GM12878 (cell line): ENCODE results near the gene TXNRD1. TPM values are rescaled to one million over a fixed set of nuclear protein-coding genes. Genes with fewer than 3 reads are reported as not detected.

ENCODE experiments used
- ATAC-seq: fragments of 200-7000 bp; cut with Tn5 transposase; 3 replicates; pipeline ENCODE4 v1.9.1; 2020; ENCODE audit warnings: mild to moderate bottlenecking, moderate library complexity
- BruUV-seq: library from RNA; stranded (reverse); fragments of 400-500 nt; replicated peaks from 2 replicates; lab custom pipeline; 2021; lab: Mats Ljungman, UMichigan
- CTCF ChIA-PET: fragments of 300-600 bp; sonication (Branson Sonifier 250); formaldehyde crosslinking; extraction: SDS; loops from one replicate; lab custom pipeline; 2021; ENCODE audit warnings: inconsistent platforms; lab: Yijun Ruan, JAX
- POLR2A ChIA-PET: fragments of 350-600 bp; formaldehyde crosslinking; extraction: SDS; loops from one replicate; lab custom pipeline; 2021; ENCODE audit warnings: inconsistent platforms; lab: Charles Lee
- RAD21 ChIA-PET: fragments of 300-600 bp; sonication (Branson Sonifier 250); formaldehyde crosslinking; loops from one replicate; lab custom pipeline; 2023; ENCODE audit warnings: antibody characterized with exemption; ENCODE audit not compliant: unreplicated experiment; lab: Charles Lee
- SMC1A ChIA-PET: fragments of 300-600 bp; sonication (Branson Sonifier 250); formaldehyde crosslinking; loops from one replicate; lab custom pipeline; 2023; ENCODE audit not compliant: unreplicated experiment, uncharacterized antibody; lab: Charles Lee
- DNase-seq: peaks from one replicate; pipeline ENCODE4 v3.0.0-alpha.2; 2011; ENCODE audit warnings: low read depth, low spot score
- FAIRE-seq: peaks from 3 replicates; lab custom pipeline; 2011; peaks lifted over from hg19 to GRCh38; lab: Jason Lieb, UNC
- H2AFZ ChIP-seq: 2 replicates; pipeline ENCODE4 v1.6.0; 2011; ENCODE audit warnings: low read depth, low read length, control low read depth; ENCODE audit not compliant: control insufficient read depth
- H3K27ac ChIP-seq: 2 replicates; pipeline ENCODE4 v1.5.1; 2011; ENCODE audit warnings: control low read depth; ENCODE audit not compliant: control insufficient read depth, insufficient read depth
- H3K27me3 ChIP-seq, 2 experiments: replicated peaks in 1 of 2; 2 replicates each; pipeline versions ENCODE4 v1.6.0 to v1.6.1; 2011; ENCODE audit warnings: low read length in 1 of 2; ENCODE audit not compliant: control insufficient read depth in 2 of 2, insufficient read depth in 2 of 2
- H3K36me3 ChIP-seq, 2 experiments: 2 replicates each; pipeline ENCODE4 v1.5.1; 2011; ENCODE audit warnings: low read length in 1 of 2; ENCODE audit not compliant: control insufficient read depth in 2 of 2, insufficient read depth in 2 of 2
- H3K4me1 ChIP-seq: 2 replicates; pipeline ENCODE4 v1.6.1; 2011; ENCODE audit warnings: mild to moderate bottlenecking, low read length, moderate library complexity, mixed read lengths; ENCODE audit not compliant: control insufficient read depth, insufficient read depth
- H3K4me2 ChIP-seq: 2 replicates; pipeline ENCODE4 v1.6.0; 2011; ENCODE audit warnings: control low read depth; ENCODE audit not compliant: control insufficient read depth, insufficient read depth
- H3K4me3 ChIP-seq: fragments of 200-600 bp; sonication (generic); 2 replicates; pipeline ENCODE4 v1.5.1; 2016
- H3K79me2 ChIP-seq: 2 replicates; pipeline ENCODE4 v1.6.0; 2011; ENCODE audit warnings: low read length; ENCODE audit not compliant: control insufficient read depth, insufficient read depth
- H3K9ac ChIP-seq: 2 replicates; pipeline ENCODE4 v1.8.0; 2011; ENCODE audit warnings: low read length, control low read depth, mixed read lengths; ENCODE audit not compliant: control insufficient read depth, insufficient read depth
- H3K9me3 ChIP-seq: replicated peaks from 3 replicates; pipeline ENCODE4 v1.5.1; 2011; ENCODE audit warnings: mild to moderate bottlenecking, low read length; ENCODE audit not compliant: control insufficient read depth, insufficient read depth
- H4K20me1 ChIP-seq: 2 replicates; pipeline ENCODE4 v1.6.0; 2011; ENCODE audit not compliant: control insufficient read depth, insufficient read depth
- ASH2L ChIP-seq: fragments of 300-600, 200-600 bp; sonication (generic); IDR thresholded peaks from 2 replicates; pipeline ENCODE4 v1.6.1; 2017; ENCODE audit warnings: low read depth, mild to moderate bottlenecking, borderline replicate concordance
- BRCA1 ChIP-seq: IDR thresholded peaks from 2 replicates; pipeline ENCODE4 v1.6.1; 2011; ENCODE audit warnings: low read depth, low read length, improper control_type of control experiment
- ETV6 ChIP-seq, 2 experiments: fragments of 450-650 bp in 1 of 2; IDR thresholded peaks in 1 of 2; conservative IDR thresholded peaks in 1 of 2; 2 replicates each; pipeline ENCODE4 v1.6.1; 2014; ENCODE audit warnings: antibody characterized with exemption in 1 of 2, borderline replicate concordance in 1 of 2, low read depth in 1 of 2, mild to moderate bottlenecking in 1 of 2, moderate library complexity in 1 of 2
- FOS ChIP-seq: IDR thresholded peaks from 3 replicates; pipeline ENCODE4 v1.6.1; 2011; ENCODE audit warnings: borderline replicate concordance; ENCODE audit not compliant: insufficient read length; ENCODE audit errors: extremely low read depth
- FOXM1 ChIP-seq: IDR thresholded peaks from 2 replicates; pipeline ENCODE4 v1.6.1; 2012; ENCODE audit warnings: low read depth, mild to moderate bottlenecking, inconsistent platforms, low read length, moderate library complexity
- NFYA ChIP-seq: IDR thresholded peaks from 2 replicates; pipeline ENCODE4 v1.6.1; 2011; ENCODE audit warnings: low read depth, mild to moderate bottlenecking, low read length, improper control_type of control experiment, borderline replicate concordance
- NR2C1 ChIP-seq: fragments of 450-650 bp; IDR thresholded peaks from 2 replicates; pipeline ENCODE4 v1.6.1; 2017; ENCODE audit warnings: antibody characterized with exemption, mild to moderate bottlenecking, moderate library complexity
- SRF ChIP-seq, 2 experiments: IDR thresholded peaks; 2 replicates each; pipeline ENCODE4 v1.6.1; 2011; ENCODE audit warnings: low read depth in 2 of 2, low read length in 2 of 2, mild to moderate bottlenecking in 1 of 2, moderate library complexity in 1 of 2
- TCF12 ChIP-seq: IDR thresholded peaks from 2 replicates; pipeline ENCODE4 v1.6.1; 2011; ENCODE audit warnings: low read depth, mild to moderate bottlenecking, low read length
- TCF7 ChIP-seq: IDR thresholded peaks from 2 replicates; pipeline ENCODE4 v1.6.1; 2014; ENCODE audit warnings: antibody characterized with exemption, borderline replicate concordance
- ZSCAN29 ChIP-seq: fragments of 450-650 bp; IDR thresholded peaks from 2 replicates; pipeline ENCODE4 v1.6.1; 2017; ENCODE audit warnings: mild to moderate bottlenecking, moderate library complexity
- WGBS: methylation state at CpG from one replicate; pipeline ENCODE4 v1.1.6; 2016; ENCODE audit warnings: low lambda C conversion rate; ENCODE audit not compliant: insufficient replicate concordance, insufficient coverage; ENCODE audit errors: missing lambda C conversion rate; 5-methylcytosine and 5-hydroxymethylcytosine counted together
- in situ Hi-C: fragments of 300-500 bp; cut with MboI; formaldehyde crosslinking; loops from 9 replicates; pipeline ENCODE4 v1.14.3; 2018; ENCODE audit warnings: mixed read lengths
- intact Hi-C: fragments of 100-400 bp; cut with micrococcal nuclease; formaldehyde crosslinking; loops from one replicate; pipeline ENCODE4 v1.14.2; 2022; ENCODE audit not compliant: unreplicated experiment
- polyA plus RNA-seq, 11 experiments: library from polyadenylated mRNA; depleted of rRNA in 4 of 11; unstranded in 6 of 11; stranded (reverse) in 5 of 11; fragments of >200 nt; fragmentation: Nextera tagmentation in 4 of 11; fragmentation: Illumina TruSeq in 1 of 11; extraction: Ambion mirVana in 4 of 11; extraction: Trizol in 1 of 11; gene quantifications; 1 replicate in 1 of 11; 2 replicates in 10 of 11; pipeline versions ENCODE4 v1.2.1 to v1.2.3, GENCODE V29; 2011 to 2016; ENCODE audit warnings: inconsistent platforms in 2 of 11, missing spikeins in 2 of 11, low read depth in 1 of 11
- total RNA-seq, 4 experiments: library from RNA; depleted of rRNA in 3 of 4; stranded (reverse); fragments of >200 nt in 3 of 4; fragmentation: Illumina TruSeq in 1 of 4; extraction: Trizol in 1 of 4; gene quantifications; 2 replicates each; pipeline versions ENCODE4 v1.2.1 to v1.2.3, GENCODE V29; 2013 to 2021
- TF ChIP-seq, protein P1 (sequence below): IDR thresholded peaks from 2 replicates; pipeline ENCODE4 v1.6.1; 2012; ENCODE audit warnings: low read depth, low read length, improper control_type of control experiment
- TF ChIP-seq, protein P2 (sequence below): fragments of 450-650 bp; IDR thresholded peaks from 2 replicates; pipeline ENCODE4 v1.6.1; 2018; ENCODE audit warnings: borderline replicate concordance, mild to moderate bottlenecking; ENCODE audit not compliant: partially characterized antibody

Gene TXNRD1
- total and polyA plus RNA-seq, 10 of the 15 experiments (the other 5 are each of a cell fraction or from before 2014, with no cell fraction given), result 52.6 to 84.6 (median 67.8) TPM

DNA sequence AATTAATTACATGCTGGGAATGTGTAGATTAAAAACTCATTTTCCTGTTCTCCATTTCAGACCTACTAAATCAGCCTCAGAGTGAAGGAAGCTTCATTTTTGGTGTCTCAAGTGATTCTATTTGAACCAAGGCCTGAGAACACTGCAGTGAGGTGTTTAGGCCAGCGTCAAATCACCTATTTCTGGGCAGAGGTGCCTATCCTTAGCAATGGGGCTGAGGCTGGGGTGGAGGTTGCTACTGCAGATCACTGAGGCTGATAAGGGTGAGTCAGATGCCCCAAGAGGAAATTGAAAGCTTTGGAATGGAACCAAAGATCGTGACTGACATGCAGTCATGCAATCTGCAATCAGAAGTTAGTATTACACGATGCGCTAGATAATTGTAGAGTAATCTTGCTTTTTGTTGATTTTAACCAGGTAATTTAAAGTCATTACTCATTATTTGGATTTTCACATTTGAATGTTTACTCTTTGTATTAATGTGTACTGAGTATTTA, 4.4 kb downstream of the TXNRD1 start:
- SMC1A ChIA-PET, result interaction anchor here (0.9 to 1.0 kb wide), 2 partner anchors 35 to 139 kb away, joined by 3 to 4 read pairs; no protein-coding TSS in a partner anchor
- WGBS, result 70% methylated on average over 4 of the region's 4 CpGs
- no peak for TF ChIP-seq ETV6 (conservative IDR thresholded peaks at IDR 0.05 in 1 of 2, IDR thresholded peaks at IDR 0.05 in 1 of 2; ENCODE audit: borderline replicate concordance in 1 of 2, low read depth in 1 of 2)
- TF ChIP-seq, protein P1, sequence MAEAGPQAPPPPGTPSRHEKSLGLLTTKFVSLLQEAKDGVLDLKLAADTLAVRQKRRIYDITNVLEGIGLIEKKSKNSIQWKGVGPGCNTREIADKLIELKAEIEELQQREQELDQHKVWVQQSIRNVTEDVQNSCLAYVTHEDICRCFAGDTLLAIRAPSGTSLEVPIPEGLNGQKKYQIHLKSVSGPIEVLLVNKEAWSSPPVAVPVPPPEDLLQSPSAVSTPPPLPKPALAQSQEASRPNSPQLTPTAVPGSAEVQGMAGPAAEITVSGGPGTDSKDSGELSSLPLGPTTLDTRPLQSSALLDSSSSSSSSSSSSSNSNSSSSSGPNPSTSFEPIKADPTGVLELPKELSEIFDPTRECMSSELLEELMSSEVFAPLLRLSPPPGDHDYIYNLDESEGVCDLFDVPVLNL, result no peak
- TF ChIP-seq, all 136 proteins: peak for 0
- Histone ChIP-seq H3K4me3 (no peak overlapping the region), H3K9ac (no peak overlapping the region), H3K36me3 (no peaks in the 10 kb centered on the region), H3K79me2 (no peaks in the 10 kb centered on the region), H3K4me2 (no peak overlapping the region), H4K20me1 (no peaks in the 10 kb centered on the region), H3K27ac (no peak overlapping the region), H3K9me3 (no peaks in the 10 kb centered on the region), H3K4me1 (0 out of 2 replicates have a peak, but pooled peaks cover 4% of the 10 kb centered on the region), H3K27me3 (no peaks in the 10 kb centered on the region), H2AFZ (no peak overlapping the region)
- intact Hi-C loops (no loop called here), in situ Hi-C loops (no loop called here)
- no TSS peak for BruUV-seq
- FAIRE-seq (no peak), ATAC-seq (no peak), DNase-seq (no peak)
- ChIA-PET CTCF (interaction anchor here (0.6 to 2.3 kb wide), 5 partner anchors 66 to 1929 kb away, joined by 3 to 7 read pairs (median 3); no protein-coding TSS in a partner anchor), POLR2A (interaction anchor here (0.6 to 1.0 kb wide), 2 partner anchors 84 to 123 kb away, joined by 3 to 8 read pairs; no protein-coding TSS in a partner anchor), RAD21 (interaction anchor here (0.6 to 2.5 kb wide), 4 partner anchors 12 to 123 kb away, joined by 3 to 9 read pairs (median 3); no protein-coding TSS in a partner anchor)

GRCh38 chr12:104220931-104221330, 5.4 kb downstream of the TXNRD1 start:
- Histone ChIP-seq H3K4me2 (no peak overlapping the region), H3K27ac (no peak overlapping the region), H3K9me3 (no peaks in the 10 kb centered on the region; the same call in 2 of the 3 replicates), H3K27me3 (no peaks in the 10 kb centered on the region), H3K4me1 (0 out of 2 replicates have a peak, but pooled peaks cover 4% of the 10 kb centered on the region), H3K9ac (no peak overlapping the region), H2AFZ (no peak overlapping the region), H4K20me1 (no peaks in the 10 kb centered on the region), H3K79me2 (no peaks in the 10 kb centered on the region), H3K36me3 (no peaks in the 10 kb centered on the region), H3K4me3 (no peak overlapping the region)
- DNase-seq (no peak), FAIRE-seq (no peak), ATAC-seq (no peak)
- RAD21 ChIA-PET, result interaction anchor here (0.7 to 2.5 kb wide), 3 partner anchors 11 to 70 kb away, joined by 3 to 9 read pairs (median 3); no protein-coding TSS in a partner anchor
- POLR2A ChIA-PET, result interaction anchor here (0.7 kb wide), 1 partner anchor 101 kb away, joined by 3 read pairs; no protein-coding TSS in a partner anchor
- 69% methylated on average over 6 of the region's 6 CpGs for WGBS
- no TSS peak for BruUV-seq
- intact Hi-C loops (no loop called here), in situ Hi-C loops (no loop called here)
- SMC1A ChIA-PET, result no interaction called here
- CTCF ChIA-PET, result interaction anchor here (1.0 to 1.4 kb wide), 4 partner anchors 14 to 99 kb away, joined by 3 to 7 read pairs (median 3); no protein-coding TSS in a partner anchor
- TF ChIP-seq NR2C1 (no peak), BRCA1 (no peak), ASH2L (no peak), FOXM1 (no peak), SRF (IDR thresholded peaks at IDR 0.05; ENCODE audit: low read depth in 2 of 2, low read length in 2 of 2) (no peak), TCF7 (no peak), FOS (no peak), ZSCAN29 (no peak), NFYA (no peak), TCF12 (no peak)
- TF ChIP-seq, protein P2, sequence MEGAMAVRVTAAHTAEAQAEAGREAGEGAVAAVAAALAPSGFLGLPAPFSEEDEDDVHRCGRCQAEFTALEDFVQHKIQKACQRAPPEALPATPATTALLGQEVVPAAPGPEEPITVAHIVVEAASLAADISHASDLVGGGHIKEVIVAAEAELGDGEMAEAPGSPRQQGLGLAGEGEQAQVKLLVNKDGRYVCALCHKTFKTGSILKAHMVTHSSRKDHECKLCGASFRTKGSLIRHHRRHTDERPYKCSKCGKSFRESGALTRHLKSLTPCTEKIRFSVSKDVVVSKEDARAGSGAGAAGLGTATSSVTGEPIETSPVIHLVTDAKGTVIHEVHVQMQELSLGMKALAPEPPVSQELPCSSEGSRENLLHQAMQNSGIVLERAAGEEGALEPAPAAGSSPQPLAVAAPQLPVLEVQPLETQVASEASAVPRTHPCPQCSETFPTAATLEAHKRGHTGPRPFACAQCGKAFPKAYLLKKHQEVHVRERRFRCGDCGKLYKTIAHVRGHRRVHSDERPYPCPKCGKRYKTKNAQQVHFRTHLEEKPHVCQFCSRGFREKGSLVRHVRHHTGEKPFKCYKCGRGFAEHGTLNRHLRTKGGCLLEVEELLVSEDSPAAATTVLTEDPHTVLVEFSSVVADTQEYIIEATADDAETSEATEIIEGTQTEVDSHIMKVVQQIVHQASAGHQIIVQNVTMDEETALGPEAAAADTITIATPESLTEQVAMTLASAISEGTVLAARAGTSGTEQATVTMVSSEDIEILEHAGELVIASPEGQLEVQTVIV, result no peak
